ENCODE data around the gene FLNB. TPM values are rescaled to one million over a fixed set of nuclear protein-coding genes. Genes with fewer than 3 reads are reported as not detected.

FLNB gene
- total RNA-seq, 1 donor from 2014 or later: 32.0 TPM

DNA sequence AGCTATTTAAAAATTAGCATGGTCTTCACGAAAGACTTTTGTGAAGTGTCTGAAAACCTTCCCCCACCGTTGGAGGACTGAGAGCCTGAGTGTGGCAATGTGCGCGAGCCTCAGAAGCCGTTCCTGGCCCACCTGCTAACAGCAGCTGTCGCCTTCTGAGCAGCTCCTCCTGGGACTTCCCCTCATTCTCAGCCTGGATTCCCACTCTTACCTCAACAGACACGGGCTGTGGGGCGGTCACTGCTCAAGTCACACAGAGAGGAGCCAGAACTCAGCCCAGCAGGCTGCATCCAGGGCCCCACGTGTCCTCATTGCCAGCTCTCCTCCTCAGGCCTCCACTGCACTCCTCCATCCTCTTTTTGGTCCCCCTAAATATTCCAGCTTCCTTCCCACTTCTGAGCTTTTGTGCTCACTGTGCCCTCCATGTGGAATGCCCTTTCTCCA lies 194.7 kb downstream of the FLNB start:
- DNase-seq (ENCODE audit: low spot score): no peak
- no peak overlapping the region for H3K27ac Mint-ChIP-seq
- no peak overlapping the region for H3K27ac ChIP-seq

DNA sequence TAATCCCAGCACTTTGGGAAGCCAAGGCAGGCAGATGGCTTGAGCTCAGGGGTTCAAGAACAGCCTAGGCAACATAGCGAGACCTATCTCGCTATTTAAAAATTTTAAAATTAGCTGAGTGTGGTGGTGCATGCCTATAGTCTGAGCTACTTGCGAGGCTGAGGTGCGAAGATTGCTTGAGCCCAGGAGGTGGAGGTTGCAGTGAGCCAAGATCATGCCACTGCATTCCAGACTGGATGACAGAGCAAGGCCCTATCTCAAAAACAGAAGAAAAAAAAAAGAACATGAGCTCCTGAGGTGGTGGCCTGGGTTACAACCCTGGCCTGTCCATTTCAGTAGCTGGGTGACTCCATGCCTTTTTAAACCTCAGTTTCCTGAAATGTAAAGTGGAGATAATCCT lies 195.3 kb downstream of the FLNB start:
- H3K27me3 ChIP-seq: no peaks in the 10 kb centered on the region
- no peaks in the 10 kb centered on the region for H3K4me1 ChIP-seq
- H3K27ac ChIP-seq: no peak overlapping the region
- Mint-ChIP-seq H3K9me3 (peaks cover 2% of the 10 kb centered on the region), H3K4me3 (no peak overlapping the region), H3K27me3 (ENCODE audit: insufficient read depth, low read depth) (peaks cover 11% of the 10 kb centered on the region), H3K4me1 (no peaks in the 10 kb centered on the region), H3K36me3 (no peaks in the 10 kb centered on the region), H3K27ac (no peak overlapping the region)
- H3K9ac ChIP-seq: no peak overlapping the region
- H3K79me2 ChIP-seq (ENCODE audit: low read depth): no peaks in the 10 kb centered on the region
- TF ChIP-seq EZH2phosphoT487 (IDR thresholded peaks at IDR 0.05): no peak
- TF ChIP-seq EZH2 (IDR thresholded peaks at IDR 0.05): no peak
- TF ChIP-seq, protein P1, sequence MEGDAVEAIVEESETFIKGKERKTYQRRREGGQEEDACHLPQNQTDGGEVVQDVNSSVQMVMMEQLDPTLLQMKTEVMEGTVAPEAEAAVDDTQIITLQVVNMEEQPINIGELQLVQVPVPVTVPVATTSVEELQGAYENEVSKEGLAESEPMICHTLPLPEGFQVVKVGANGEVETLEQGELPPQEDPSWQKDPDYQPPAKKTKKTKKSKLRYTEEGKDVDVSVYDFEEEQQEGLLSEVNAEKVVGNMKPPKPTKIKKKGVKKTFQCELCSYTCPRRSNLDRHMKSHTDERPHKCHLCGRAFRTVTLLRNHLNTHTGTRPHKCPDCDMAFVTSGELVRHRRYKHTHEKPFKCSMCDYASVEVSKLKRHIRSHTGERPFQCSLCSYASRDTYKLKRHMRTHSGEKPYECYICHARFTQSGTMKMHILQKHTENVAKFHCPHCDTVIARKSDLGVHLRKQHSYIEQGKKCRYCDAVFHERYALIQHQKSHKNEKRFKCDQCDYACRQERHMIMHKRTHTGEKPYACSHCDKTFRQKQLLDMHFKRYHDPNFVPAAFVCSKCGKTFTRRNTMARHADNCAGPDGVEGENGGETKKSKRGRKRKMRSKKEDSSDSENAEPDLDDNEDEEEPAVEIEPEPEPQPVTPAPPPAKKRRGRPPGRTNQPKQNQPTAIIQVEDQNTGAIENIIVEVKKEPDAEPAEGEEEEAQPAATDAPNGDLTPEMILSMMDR (IDR thresholded peaks at IDR 0.05): no peak
- DNase-seq (ENCODE audit: low spot score): no peak
- H3K9me3 ChIP-seq (ENCODE audit: low read depth): no peaks in the 10 kb centered on the region
- H3K4me2 ChIP-seq: no peak overlapping the region
- H3F3A ChIP-seq (ENCODE audit: low read depth): no peaks in the 10 kb centered on the region
- H3K4me3 ChIP-seq: no peak overlapping the region
- no peak overlapping the region for H2AFZ ChIP-seq (replicated peaks)
- H3K36me3 ChIP-seq: no peaks in the 10 kb centered on the region
- H4K20me1 ChIP-seq (ENCODE audit: low read depth): no peaks in the 10 kb centered on the region

More for the DNA sequence above, 194.7 kb downstream of the FLNB start:
- Histone ChIP-seq H3K4me1 (no peaks in the 10 kb centered on the region), H2AFZ (replicated peaks) (no peak overlapping the region), H3F3A (ENCODE audit: low read depth) (no peaks in the 10 kb centered on the region), H3K4me2 (no peak overlapping the region), H3K27me3 (no peaks in the 10 kb centered on the region), H3K79me2 (ENCODE audit: low read depth) (no peaks in the 10 kb centered on the region), H3K36me3 (no peaks in the 10 kb centered on the region), H3K4me3 (no peak overlapping the region), H3K9me3 (ENCODE audit: low read depth) (no peaks in the 10 kb centered on the region), H3K9ac (no peak overlapping the region), H4K20me1 (ENCODE audit: low read depth) (no peaks in the 10 kb centered on the region)
- H3K4me3 Mint-ChIP-seq: no peak overlapping the region
- H3K27me3 Mint-ChIP-seq (ENCODE audit: insufficient read depth, low read depth): peaks cover 11% of the 10 kb centered on the region
- H3K36me3 Mint-ChIP-seq: no peaks in the 10 kb centered on the region
- peaks cover 2% of the 10 kb centered on the region for H3K9me3 Mint-ChIP-seq
- no peaks in the 10 kb centered on the region for H3K4me1 Mint-ChIP-seq
- TF ChIP-seq EZH2phosphoT487 (IDR thresholded peaks at IDR 0.05) (no peak), EZH2 (IDR thresholded peaks at IDR 0.05) (no peak)
- TF ChIP-seq, protein P1 (IDR thresholded peaks at IDR 0.05): no peak

DNA sequence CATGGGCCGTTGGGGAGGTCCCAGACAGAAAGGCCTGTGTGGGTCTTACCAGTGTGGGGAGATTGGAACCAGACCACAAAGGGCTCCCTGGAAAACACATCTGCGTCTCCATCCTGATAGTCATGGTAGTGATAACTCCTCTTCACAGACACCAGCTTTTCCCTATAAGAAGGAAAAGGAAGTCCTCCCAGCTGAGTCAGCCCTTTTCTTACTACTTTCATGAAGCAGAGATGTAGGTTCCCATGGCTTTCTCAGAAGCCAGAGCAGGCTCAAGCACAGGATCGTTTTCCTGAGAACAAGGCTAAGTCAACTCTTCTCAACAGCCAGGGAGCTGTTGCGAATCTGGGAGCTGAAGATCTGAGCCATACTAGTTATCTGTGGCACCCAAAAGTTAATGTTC lies 196.5 kb downstream of the FLNB start:
- Histone ChIP-seq H2AFZ (replicated peaks) (no peak overlapping the region), H3K9ac (no peak overlapping the region), H3K4me1 (no peaks in the 10 kb centered on the region), H4K20me1 (ENCODE audit: low read depth) (no peaks in the 10 kb centered on the region), H3K27ac (no peak overlapping the region), H3K79me2 (ENCODE audit: low read depth) (no peaks in the 10 kb centered on the region), H3K4me2 (no peak overlapping the region), H3K36me3 (no peaks in the 10 kb centered on the region), H3K27me3 (no peaks in the 10 kb centered on the region), H3F3A (ENCODE audit: low read depth) (no peaks in the 10 kb centered on the region), H3K9me3 (ENCODE audit: low read depth) (no peaks in the 10 kb centered on the region), H3K4me3 (no peak overlapping the region)
- TF ChIP-seq, protein P1 (IDR thresholded peaks at IDR 0.05): no peak
- TF ChIP-seq EZH2 (IDR thresholded peaks at IDR 0.05) (no peak), EZH2phosphoT487 (IDR thresholded peaks at IDR 0.05) (no peak)
- Mint-ChIP-seq H3K36me3 (no peaks in the 10 kb centered on the region), H3K27ac (no peak overlapping the region), H3K4me3 (no peak overlapping the region), H3K4me1 (no peaks in the 10 kb centered on the region), H3K27me3 (ENCODE audit: insufficient read depth, low read depth) (peaks cover 10% of the 10 kb centered on the region), H3K9me3 (peaks cover 2% of the 10 kb centered on the region)
- DNase-seq (ENCODE audit: low spot score): no peak
